Measurements from ENCODE around the gene ZNF615. TPM values are rescaled to one million over a fixed set of nuclear protein-coding genes. Genes with fewer than 3 reads are reported as not detected.
A peak's percentile ranks its signal among the peaks of the same experiment; 100 is the strongest.
"Not testable (repeated sequence)": the region's sequence is repeated elsewhere in the genome, so short reads cannot be mapped to it uniquely, and the experiment has no call there.

Gene ZNF615
- 1 to 10 TPM; 6.3 to 8.5 TPM for total RNA-seq
- long read RNA-seq, result 0 reads

DNA sequence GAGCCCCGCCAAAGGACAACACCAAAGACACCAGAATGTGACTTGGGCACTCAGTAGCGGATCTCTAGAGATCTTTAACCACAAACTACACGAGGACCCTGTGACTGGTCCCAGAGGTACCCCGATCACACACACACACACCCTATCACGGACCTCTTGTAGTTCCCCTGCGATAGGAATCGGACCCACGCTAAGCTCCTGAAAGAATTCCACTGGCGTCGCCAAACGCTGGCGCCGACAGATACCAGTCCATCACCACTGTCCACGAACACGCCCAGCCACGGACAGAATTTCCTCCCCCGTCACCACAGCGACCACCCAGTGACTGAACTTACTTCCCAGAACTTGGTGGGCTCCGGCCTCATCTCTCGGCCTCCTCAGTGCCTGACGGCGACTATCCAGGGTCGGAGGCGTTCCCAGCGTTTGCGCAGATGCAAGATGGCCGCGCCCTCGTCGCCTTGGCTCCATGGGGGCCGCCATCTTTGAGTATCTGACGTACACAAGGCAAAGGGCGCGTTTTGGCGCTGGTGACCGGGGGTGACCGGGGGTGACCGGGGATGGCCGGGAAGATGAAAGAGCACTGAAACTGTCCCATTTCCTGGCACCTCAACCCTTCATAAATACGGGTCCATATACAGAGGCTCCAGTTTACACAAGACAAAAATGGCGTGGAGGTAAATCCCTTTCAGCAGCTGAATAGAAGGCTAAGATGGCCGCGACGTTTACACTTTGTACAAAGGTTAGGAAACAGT, at the start of gene ZNF615:
TSS of gene ZNF615 (minus strand) at position 406 of the 752 bp plus-strand sequence. CDS start 4,500 bp downstream, outside the sequence.
- ATAC-seq (peak; percentile 99), DNase-seq (peak; percentile 83 to 93)
- intact Hi-C loops (cut with DNase I, micrococcal nuclease), result no loop called here

DNA sequence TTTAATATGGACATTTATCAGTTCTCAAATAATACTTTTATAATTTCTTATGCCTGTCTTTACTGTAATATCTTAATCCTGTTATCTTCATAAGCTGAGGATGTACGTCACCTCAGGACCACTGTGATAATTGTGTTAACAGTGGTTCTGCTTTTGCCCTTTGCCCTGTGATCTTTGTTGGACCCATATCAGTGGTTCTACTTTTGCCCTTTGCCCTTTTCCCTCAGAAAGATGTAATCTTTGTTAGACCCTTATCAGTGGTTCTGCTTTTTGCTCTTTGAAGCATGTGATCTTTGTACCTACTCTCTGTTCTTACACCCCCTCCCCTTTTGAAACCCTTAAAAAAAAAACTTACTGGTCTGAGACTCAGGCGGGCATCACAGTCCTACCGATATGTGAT, 48.5 kb upstream of the ZNF615 start:
- DNase-seq; intact Hi-C loops (cut with DNase I, micrococcal nuclease); ATAC-seq: not testable (repeated sequence)

DNA sequence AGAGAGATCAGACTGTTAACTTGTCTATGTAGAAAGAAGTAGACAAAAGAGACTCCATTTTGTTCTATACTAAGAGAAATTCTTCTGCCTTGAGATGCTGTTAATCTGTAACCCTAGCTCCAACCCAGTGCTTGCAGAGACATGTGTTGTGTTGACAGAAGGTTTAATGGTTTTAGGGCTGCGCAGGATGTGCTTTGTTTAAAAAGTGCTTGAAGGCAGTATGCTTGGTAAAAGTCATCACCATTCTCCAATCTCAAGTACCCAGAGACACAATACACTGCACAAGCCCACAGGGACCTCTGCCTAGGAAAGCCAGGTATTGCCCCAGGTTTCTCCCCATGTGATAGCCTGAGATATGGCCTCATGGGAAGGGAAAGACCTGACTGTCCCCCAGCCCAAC, 43.7 kb upstream of the ZNF615 start:
- ATAC-seq; intact Hi-C loops (cut with DNase I, micrococcal nuclease): not testable (repeated sequence)

DNA sequence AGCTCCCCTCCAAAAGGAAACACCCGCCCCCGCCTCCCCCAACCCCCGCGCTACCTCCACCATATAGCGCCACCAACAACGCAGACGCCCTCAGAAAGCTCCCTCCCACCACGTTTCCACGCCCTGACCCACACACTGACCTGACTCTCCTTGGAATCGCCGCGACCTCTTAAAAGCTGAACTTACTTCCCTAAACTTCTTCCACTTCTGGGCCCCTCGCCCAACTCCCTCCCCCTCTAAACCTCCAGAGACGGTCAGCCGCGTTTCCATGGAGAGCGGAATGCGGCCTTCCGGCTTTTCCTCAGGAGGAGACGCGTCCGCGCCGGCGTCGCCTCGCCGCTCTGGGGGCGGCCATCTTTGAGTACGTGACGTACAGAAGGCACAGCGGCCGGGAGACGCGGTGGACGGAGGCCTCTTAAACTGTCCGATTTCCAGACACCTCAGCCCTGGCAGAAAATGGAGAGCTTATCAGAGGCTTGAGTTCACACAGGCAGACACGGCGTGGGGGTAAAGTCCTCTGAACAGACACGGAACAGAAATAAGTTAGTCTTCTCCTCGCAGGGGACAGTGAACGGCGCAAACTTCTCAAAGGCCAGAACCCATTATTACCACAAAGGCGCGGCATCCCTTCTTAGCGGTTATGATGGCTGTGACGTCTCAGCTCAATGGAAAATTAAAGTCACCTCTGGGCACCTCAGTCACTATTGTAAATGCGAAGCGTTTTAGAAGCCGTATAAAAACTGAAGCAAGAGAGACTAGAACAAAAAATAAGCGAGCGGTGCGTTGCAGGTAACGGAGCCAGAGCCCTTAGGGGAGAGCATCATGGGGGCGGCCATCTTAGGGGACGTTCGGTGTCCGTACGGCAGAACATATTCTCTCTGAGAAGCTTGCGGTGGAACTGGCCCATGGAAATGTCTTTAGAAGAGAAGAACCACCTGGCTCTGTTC, 40.8 kb upstream of the ZNF615 start, which contains the start of gene ZNF432:
TSS of gene ZNF432 (minus strand) at position 284 of the 947 bp plus-strand sequence. CDS start 1,970 bp downstream, outside the sequence.
- DNase-seq, result peak; percentile 90 to 94
- intact Hi-C loops (cut with DNase I, micrococcal nuclease), result no loop called here
- peak; percentile 97 for ATAC-seq

More for the DNA sequence above, 43.7 kb upstream of the ZNF615 start:
- DNase-seq, result not testable (repeated sequence)

DNA sequence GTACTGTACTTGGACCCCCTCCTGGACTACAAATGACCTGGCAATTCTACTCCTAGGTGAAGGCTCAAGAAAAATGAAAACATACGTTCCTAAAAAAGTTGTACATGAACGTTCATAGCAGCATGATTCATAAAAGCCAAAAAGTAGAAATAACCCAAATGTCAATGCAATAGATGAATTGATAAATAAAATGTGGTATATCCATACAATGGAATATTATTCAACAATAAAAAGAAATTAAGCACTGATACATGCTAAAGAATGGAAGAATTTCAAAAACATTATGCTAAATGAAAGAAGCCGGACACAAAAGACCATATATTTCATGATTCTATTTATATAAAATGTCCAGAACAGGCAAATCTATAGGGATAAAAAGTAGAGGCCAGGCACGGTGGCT, 31.2 kb upstream of the ZNF615 start:
- ATAC-seq, result no peak
- DNase-seq, result no peak
- intact Hi-C loops (cut with DNase I, micrococcal nuclease), result no loop called here

DNA sequence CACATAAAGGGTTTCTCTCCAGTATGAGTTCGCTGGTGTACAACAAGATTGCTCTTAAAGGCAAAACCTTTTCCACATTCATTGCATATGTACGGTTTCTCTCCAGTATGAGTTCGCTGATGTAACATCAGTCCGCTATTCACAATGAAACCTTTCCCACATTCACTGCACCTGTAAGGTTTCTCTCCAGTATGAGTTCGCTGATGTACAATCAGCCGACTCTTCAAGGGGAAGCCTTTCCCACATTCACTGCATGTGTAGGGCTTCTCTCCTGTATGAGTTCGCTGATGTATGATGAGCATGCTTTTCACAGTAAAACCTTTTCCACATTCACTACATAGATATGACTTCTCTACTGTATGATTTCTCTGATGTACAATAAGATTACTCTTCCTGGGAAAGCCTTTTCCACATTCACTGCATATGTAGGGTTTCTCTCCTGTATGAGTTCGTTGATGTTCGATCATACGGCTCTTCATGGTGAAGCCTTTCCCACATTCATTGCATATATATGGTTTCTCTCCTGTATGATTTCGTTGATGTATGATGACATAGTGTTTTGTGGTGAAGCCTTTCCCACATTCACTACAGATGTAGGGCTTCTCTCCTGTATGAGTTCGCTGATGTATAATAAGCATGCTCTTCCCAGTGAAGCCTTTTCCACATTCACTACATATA, 26.2 kb upstream of the ZNF615 start:
- ATAC-seq, result no peak
- intact Hi-C loops (cut with DNase I, micrococcal nuclease), result no loop called here
- DNase-seq, result no peak

DNA sequence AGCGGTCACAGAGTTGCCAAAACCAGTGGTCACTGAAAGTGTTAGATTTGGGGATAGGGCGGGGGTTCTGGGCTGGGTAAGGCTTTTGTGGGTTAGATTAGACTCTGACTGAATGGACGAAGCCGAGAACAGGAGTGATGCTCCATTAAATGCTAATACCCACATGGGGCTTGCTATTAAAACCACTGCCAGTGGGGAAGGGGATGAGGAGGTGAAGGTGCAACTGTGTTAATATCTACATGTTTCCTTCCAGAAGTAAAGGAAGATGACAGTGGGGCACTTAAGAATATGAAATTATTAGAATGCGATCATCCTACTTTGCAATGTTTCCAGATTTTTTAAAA, 20.7 kb upstream of the ZNF615 start:
- ATAC-seq, result peak; percentile 16
- intact Hi-C loops (cut with DNase I, micrococcal nuclease), result no loop called here
- no peak for DNase-seq

DNA sequence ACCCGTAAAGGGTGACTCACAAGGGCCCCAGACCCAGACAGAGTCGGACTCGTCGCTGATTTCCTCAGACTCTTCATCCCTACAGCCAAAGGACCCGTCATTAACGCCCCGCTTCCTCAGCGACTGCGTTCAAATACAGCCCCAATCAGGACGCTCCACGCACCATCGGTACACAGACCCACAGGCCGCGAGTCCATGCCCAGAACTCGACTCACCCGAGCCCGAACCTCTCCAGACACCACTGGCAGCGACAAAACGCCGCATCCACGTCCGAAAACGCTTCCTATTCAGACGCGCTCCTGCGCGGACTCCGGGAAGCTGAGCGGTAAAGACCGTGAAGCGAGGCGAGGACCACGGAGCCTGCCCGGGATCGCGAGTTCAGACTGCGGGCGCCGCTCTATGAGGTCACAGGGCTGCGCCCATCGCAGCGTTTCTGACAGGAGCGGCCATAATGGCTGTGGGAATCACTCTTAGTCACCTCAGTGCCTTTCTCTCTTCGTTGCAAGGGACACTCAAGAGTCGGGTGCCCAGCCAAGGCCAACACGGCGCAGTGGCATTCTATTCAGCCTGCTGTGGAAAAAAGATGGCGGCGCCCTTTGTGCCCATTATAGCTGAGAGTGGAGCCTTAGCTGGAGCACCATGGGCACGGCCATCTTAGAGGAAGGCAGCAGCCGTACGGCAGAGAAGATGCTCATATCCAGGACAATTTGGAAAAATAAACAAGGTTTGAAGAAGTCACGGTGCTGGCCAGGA, 20.2 kb upstream of the ZNF615 start, which contains the start of gene ZNF614:
TSS of gene ZNF614 (minus strand) at position 353 of the 753 bp plus-strand sequence. CDS start 2,634 bp downstream, outside the sequence.
- DNase-seq, result peak; percentile 82 to 91
- ATAC-seq, result peak; percentile 99
- intact Hi-C loops (cut with DNase I, micrococcal nuclease), result no loop called here

DNA sequence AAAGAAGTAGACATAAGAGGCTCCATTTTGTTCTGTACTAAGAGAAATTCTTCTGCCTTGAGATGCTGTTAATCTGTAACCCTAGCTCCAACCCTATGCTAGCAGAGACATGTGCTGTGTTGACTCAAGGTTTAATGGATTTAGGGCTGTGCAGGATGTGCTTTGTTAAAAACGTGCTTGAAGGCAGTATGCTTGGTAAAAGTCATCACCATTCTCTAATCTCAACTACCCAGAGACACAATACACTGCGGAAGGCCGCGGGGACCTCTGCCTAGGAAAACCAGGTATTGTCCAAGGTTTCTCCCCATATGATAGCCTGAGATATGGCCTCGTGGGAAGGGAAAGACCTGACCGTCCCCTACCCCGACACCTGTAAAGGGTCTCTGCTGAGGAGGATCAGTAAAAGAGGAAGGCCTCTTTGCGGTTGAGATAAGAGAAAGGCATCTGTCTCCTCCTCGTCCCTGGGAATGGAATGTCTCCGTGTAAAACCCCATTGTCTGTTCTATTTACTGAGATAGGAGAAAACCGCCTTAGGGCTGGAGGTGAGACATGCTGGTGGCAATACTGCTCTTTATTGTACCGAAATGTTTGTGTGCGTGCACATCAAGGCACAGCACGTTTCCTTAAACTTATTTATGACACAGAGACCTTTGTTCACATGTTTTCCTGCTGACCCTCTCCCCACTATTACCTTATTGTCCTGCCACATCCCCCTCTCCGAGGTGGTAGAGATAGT, 18.4 kb upstream of the ZNF615 start:
- DNase-seq; intact Hi-C loops (cut with DNase I, micrococcal nuclease); ATAC-seq: not testable (repeated sequence)

DNA sequence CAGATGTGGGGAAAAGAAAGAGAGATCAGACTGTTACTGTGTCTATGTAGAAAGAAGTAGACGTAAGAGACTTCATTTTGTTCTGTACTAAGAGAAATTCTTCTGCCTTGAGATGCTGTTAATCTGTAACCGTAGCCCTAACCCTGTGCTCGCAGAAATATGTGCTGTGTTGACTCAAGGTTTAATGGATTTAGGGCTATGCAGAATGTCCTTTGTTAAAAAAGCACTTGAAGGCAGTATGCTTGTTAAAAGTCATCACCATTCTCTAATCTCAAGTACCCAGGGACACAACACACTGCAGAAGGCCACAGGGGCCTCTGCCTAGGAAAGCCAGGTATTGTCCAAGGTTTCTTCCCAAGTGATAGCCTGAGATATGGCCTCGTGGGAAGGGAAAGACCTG, 16.5 kb upstream of the ZNF615 start:
- DNase-seq; intact Hi-C loops (cut with DNase I, micrococcal nuclease); ATAC-seq: not testable (repeated sequence)

DNA sequence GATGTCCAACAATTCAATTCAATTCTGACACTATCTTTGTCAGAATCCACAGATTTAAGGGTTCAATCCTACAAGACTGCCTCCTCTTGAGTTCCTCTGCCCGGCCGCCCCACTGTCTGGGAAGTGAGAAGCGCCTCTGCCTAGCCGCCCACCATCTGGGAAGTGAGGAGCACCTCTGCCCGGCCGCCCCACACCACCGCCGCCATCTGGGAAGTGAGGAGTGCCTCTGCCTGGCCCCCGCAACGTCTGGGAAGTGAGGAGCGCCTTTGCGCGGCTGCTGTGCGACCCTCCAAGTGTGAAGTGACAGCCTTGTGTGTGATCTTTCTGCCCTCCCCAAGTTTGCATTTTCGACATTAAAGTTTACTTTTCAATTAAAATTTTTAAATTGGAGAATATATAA, 14.2 kb upstream of the ZNF615 start:
- DNase-seq (no peak), ATAC-seq (no peak)
- intact Hi-C loops (cut with DNase I, micrococcal nuclease), result no loop called here

DNA sequence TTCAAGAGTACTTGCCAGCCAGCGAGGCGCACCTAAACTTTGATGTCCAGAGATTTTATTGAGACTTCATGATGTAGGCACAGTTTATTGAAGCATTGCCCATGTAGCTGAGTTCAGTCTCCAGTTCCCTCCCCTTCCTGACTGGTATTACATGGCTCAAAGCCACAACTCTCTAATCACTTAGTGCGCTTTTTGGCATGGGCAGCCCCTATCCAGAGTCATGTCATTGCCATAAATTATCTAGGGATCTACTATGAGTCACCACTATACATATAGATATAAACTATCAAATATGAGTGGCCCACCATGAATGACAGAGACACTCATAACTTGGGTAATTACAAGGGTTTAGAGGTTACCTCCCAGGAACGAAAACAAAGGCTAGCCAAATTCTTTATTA, 12.5 kb upstream of the ZNF615 start:
- DNase-seq, result no peak
- ATAC-seq, result no peak
- intact Hi-C loops (cut with DNase I, micrococcal nuclease), result no loop called here

DNA sequence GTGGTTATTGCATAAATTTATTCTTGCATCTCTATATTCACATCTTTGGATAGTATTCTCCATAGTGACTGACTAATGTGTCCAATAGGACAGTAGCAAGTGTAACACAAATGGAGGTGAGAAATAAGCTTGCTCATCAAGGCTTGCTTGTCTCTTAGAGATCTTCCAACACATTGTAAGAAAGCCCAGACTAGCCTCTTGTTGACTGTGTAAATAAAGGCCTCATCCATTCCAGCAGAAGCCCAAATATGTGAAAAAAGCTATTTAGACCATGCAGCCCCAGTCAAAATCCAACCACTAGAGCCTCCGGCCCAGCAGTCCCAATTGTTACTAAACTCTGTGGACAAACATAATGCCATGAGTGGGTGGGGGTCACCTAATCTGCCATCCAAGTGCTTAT, 2.7 kb upstream of the ZNF615 start:
- intact Hi-C loops (cut with DNase I, micrococcal nuclease), result no loop called here
- DNase-seq, result no peak
- no peak for ATAC-seq

DNA sequence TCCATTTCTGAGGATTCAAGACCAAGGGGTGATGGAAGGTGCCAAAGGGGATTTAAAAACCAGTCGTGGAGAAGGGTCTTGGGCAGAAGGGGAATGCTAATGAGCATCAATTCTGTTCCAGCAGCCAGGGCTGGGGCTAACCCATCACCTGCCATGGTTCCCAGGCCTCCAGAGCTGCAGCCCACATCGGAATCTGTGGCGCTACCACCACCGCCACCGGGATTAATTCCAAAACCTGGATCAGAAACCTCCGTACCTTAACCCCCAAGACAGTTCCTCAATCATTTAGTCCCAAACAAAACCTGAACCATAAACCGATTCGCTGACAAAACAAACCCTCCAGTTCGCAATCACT, 583 bp downstream of the ZNF615 start:
- DNase-seq (no peak), ATAC-seq (peak; percentile 38)
- intact Hi-C loops (cut with DNase I, micrococcal nuclease), result no loop called here

DNA sequence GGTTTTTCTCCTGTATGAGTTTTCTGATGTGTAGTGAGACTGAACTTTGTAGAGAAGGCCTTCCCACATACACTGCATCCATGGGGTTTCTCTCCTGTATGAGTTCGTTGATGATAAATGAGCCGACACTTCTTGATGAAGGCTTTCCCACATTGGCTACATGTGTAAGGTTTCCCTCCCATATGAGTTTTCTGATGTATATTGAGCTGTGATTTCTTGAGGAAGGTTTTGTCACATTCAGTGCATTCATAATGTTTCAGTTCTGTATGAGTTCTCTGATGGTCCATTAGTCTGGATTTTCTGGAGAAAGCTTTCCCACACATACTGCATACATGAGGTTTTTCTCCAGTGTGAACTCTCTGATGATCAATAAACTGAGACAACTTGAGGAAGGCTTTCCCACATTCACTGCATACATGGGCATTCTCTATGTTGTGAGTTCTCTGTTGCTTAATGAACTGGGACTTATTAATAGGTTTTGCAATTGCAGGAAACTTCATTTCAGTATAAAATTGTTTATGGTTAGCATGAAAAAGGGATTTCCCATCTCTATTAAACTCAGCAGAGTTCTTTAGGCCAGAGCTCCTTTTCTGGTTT, 13.9 kb downstream of the ZNF615 start:
- no peak for ATAC-seq

DNA sequence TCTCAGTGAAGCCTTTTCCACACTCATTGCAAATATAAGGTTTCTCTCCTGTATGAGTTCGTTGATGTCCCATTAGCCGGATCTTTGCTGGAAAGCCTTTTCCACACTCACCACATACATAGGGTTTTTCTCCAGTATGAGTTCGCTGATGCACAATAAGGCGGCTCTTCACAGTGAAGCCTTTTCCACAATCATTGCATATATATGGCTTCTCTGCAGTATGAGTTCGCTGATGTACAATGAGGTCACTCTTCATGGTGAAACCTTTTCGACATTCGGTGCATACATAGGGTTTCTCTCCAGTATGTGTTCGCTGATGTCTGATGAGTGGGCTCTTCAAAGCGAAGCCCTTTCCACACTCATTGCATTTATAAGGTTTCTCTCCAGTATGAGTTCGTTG, 14.6 kb downstream of the ZNF615 start:
- no peak for DNase-seq
- intact Hi-C loops (cut with DNase I, micrococcal nuclease), result no loop called here
- no peak for ATAC-seq

More for the DNA sequence above, 13.9 kb downstream of the ZNF615 start:
- intact Hi-C loops (cut with DNase I, micrococcal nuclease), result no loop called here
- DNase-seq, result no peak

Measured in left colon (tissue), 2 donors.